Natural killer cell (primary cell): Measurements from ENCODE around the gene ST8SIA3. TPM values are rescaled to one million over a fixed set of nuclear protein-coding genes. Genes with fewer than 3 reads are reported as not detected.

Experiments
- ATAC-seq, 3 donors: fragments of 150-1000 bp in 2 of 3; fragments of 200-7000 bp in 1 of 3; cut with Tn5 transposase; 1 replicate in 1 of 3; 2 replicates in 2 of 3; pipeline ENCODE4 v1.10.0; 2021; ENCODE audit warnings: mild to moderate bottlenecking in 2 of 3, moderate library complexity in 2 of 3
- DNase-seq, 2 donors: peaks; one replicate each; pipeline versions ENCODE4 v3.0.0 to v3.0.0-alpha.2; 2013 to 2021; ENCODE audit warnings: mixed read lengths in 1 of 2
- H3K27ac ChIP-seq: one replicate; pipeline ENCODE4 v1.5.1; 2013; ENCODE audit warnings: mild to moderate bottlenecking, low read length
- H3K27me3 ChIP-seq: one replicate; pipeline ENCODE4 v1.6.1; 2013; ENCODE audit warnings: low read length; ENCODE audit not compliant: control insufficient read depth, insufficient read depth
- H3K36me3 ChIP-seq: one replicate; pipeline ENCODE4 v1.6.1; 2013; ENCODE audit warnings: low read length; ENCODE audit not compliant: control insufficient read depth, insufficient read depth
- H3K4me1 ChIP-seq: one replicate; pipeline ENCODE4 v1.6.1; 2013; ENCODE audit warnings: low read length; ENCODE audit not compliant: control insufficient read depth, insufficient read depth
- H3K4me3 ChIP-seq: one replicate; pipeline ENCODE4 v1.5.1; 2013; ENCODE audit warnings: low read length
- H3K9me3 ChIP-seq: one replicate; pipeline ENCODE4 v1.6.1; 2013; ENCODE audit warnings: low read length; ENCODE audit not compliant: control insufficient read depth, insufficient read depth
- H3K27ac Mint-ChIP-seq, 2 donors: one replicate each; pipeline ENCODE4 v1.8.0; 2022; ENCODE audit warnings: mild to moderate bottlenecking in 2 of 2, mixed read lengths in 2 of 2, moderate library complexity in 1 of 2
- H3K27me3 Mint-ChIP-seq, 2 donors: one replicate each; pipeline ENCODE4 v1.8.0; 2022; ENCODE audit warnings: low read depth in 2 of 2, mixed read lengths in 2 of 2
- H3K36me3 Mint-ChIP-seq: one replicate; pipeline ENCODE4 v1.8.0; 2022; ENCODE audit warnings: mixed read lengths
- H3K4me1 Mint-ChIP-seq, 2 donors: one replicate each; pipeline ENCODE4 v1.8.0; 2022; ENCODE audit warnings: mixed read lengths in 2 of 2
- H3K4me3 Mint-ChIP-seq: one replicate; pipeline ENCODE4 v1.8.0; 2022; ENCODE audit warnings: mild to moderate bottlenecking, moderate library complexity, mixed read lengths
- H3K9me3 Mint-ChIP-seq, 2 donors: one replicate each; pipeline ENCODE4 v1.8.0; 2022; ENCODE audit warnings: mixed read lengths in 2 of 2
- WGBS: methylation state at CpG from one replicate; pipeline ENCODE4 v1.1.7; 2013; ENCODE audit warnings: missing lambda C conversion rate; ENCODE audit not compliant: insufficient coverage; 5-methylcytosine and 5-hydroxymethylcytosine counted together
- intact Hi-C: fragments of 100-400 bp; cut with micrococcal nuclease; formaldehyde crosslinking; loops from one replicate; pipeline ENCODE4 v1.14.2; 2022
- total RNA-seq, 4 donors: library from RNA; stranded (reverse); fragments of 120-200 nt in 1 of 4; gene quantifications; one replicate each; pipeline versions ENCODE4 v1.2.3 to v1.2.4, GENCODE V29; 2013 to 2022
- TF ChIP-seq, protein P1 (sequence below): fragments of 200-600 bp; IDR thresholded peaks from one replicate; pipeline ENCODE4 v1.8.0; 2022; ENCODE audit warnings: antibody characterized with exemption

Gene ST8SIA3
- total RNA-seq, 3 donors from 2014 or later (not counting 1 experiment from before 2014, with no cell fraction given) = not detected

DNA sequence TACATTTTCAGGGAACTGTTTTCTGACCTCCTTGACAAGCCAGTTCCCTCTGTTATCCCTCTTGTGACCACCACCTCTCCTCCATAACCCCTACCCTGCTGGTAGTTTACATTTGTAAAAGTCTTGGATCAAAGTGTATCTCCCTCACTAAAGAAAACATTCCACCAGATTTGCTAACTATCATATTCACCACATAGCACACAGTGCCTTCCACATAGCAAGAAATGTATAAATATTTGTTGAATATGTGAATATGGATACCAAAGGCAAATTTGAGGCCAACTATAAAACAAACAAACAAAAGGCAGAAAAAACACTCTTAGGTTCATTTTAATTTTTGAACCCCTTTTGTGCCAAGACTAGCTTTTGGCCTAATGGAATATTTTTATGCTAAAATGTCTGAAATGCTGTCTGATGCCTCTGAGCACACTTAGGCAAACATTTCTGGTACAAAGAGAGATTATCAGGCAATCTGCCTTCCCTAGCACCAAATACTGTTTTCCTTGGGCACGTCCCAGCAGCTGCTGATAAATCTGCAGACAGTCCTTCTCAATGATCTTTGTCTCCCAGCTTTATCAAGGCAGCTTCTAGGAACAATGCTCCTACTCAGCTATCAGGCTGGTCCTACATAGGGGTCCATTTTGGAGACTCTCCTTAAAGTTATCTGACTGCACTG is 26.7 kb upstream of the ST8SIA3 start:
- H3K4me3 Mint-ChIP-seq = no peak overlapping the region
- no peaks in the 10 kb centered on the region for H3K9me3 ChIP-seq
- H3K4me1 ChIP-seq = no peaks in the 10 kb centered on the region
- no peak for DNase-seq
- TF ChIP-seq, protein P1, sequence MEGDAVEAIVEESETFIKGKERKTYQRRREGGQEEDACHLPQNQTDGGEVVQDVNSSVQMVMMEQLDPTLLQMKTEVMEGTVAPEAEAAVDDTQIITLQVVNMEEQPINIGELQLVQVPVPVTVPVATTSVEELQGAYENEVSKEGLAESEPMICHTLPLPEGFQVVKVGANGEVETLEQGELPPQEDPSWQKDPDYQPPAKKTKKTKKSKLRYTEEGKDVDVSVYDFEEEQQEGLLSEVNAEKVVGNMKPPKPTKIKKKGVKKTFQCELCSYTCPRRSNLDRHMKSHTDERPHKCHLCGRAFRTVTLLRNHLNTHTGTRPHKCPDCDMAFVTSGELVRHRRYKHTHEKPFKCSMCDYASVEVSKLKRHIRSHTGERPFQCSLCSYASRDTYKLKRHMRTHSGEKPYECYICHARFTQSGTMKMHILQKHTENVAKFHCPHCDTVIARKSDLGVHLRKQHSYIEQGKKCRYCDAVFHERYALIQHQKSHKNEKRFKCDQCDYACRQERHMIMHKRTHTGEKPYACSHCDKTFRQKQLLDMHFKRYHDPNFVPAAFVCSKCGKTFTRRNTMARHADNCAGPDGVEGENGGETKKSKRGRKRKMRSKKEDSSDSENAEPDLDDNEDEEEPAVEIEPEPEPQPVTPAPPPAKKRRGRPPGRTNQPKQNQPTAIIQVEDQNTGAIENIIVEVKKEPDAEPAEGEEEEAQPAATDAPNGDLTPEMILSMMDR = no peak
- no peaks in the 10 kb centered on the region for H3K27me3 ChIP-seq
- peaks cover 3 to 9% of the 10 kb centered on the region in 2 donors for H3K9me3 Mint-ChIP-seq
- H3K27ac ChIP-seq = no peak overlapping the region
- H3K36me3 ChIP-seq = no peaks in the 10 kb centered on the region
- no peaks in the 10 kb centered on the region for H3K4me1 Mint-ChIP-seq
- H3K27ac Mint-ChIP-seq = no peak overlapping the region
- H3K4me3 ChIP-seq = no peak overlapping the region
- WGBS = 55% methylated on average over 1 of the region's 1 CpG
- no peaks in the 10 kb centered on the region for H3K27me3 Mint-ChIP-seq
- intact Hi-C loops = no loop called here
- ATAC-seq = no peak
- no peaks in the 10 kb centered on the region for H3K36me3 Mint-ChIP-seq

DNA sequence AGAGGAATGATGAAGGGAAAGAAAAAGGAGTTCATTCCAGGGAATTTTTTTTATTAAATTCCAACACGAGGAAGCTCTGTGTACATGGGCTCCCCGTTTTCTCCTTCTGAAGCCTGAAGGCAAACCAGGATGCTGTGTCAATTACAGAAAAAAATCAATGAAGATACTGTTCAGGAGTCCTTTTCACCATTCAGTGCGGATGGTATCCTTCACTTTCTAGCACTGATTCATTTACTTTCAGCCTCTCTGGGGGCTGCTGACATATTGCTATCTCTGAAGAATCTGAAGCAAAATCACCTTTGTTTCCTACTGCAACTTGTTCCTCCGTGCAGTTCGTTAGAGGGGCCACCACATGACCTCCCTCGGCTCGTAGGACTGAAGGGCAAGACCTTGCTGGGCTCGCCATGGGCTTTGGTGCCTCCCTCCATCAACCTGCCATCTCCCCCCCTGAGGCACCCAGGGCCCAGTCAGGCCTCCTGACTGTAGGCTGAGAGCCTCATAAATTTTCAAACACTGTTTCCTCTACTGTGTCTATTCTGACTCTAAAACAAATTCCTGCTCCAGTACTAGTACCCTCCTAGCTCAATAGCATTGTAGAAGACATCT is 25.5 kb upstream of the ST8SIA3 start:
- no peak overlapping the region for H3K27ac ChIP-seq
- H3K36me3 ChIP-seq = no peaks in the 10 kb centered on the region
- no peaks in the 10 kb centered on the region for H3K4me1 ChIP-seq
- no peak overlapping the region for H3K4me3 ChIP-seq
- no peaks in the 10 kb centered on the region for H3K36me3 Mint-ChIP-seq
- TF ChIP-seq, protein P1 = no peak
- peaks cover 3 to 9% of the 10 kb centered on the region in 2 donors for H3K9me3 Mint-ChIP-seq
- ATAC-seq = no peak
- no peak overlapping the region for H3K4me3 Mint-ChIP-seq
- no peaks in the 10 kb centered on the region for H3K27me3 ChIP-seq
- intact Hi-C loops = no loop called here
- no peak for DNase-seq
- WGBS = 81% methylated on average over 8 of the region's 8 CpGs
- H3K27ac Mint-ChIP-seq = no peak overlapping the region
- H3K4me1 Mint-ChIP-seq = no peaks in the 10 kb centered on the region
- H3K27me3 Mint-ChIP-seq = no peaks in the 10 kb centered on the region
- no peaks in the 10 kb centered on the region for H3K9me3 ChIP-seq

DNA sequence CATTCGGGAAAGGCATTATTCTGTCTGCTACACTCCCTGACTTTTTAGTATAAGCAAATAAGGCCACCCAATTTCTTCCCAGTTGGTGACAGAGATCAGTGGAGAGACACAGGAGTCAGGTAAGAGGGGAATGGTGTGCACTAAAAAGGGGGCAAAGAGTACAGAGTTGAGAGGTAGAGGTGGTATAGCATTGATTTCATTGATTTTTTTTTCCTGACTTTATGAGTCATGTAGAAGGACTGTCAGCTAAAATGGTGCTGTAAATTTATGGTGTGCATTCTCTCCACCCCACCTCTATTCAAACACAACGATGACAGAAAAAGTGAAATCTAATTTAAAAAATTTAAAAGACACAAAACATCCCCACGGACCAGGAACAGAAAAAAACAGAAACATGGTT is 23.7 kb upstream of the ST8SIA3 start:
- no peak overlapping the region for H3K27ac Mint-ChIP-seq
- no peaks in the 10 kb centered on the region for H3K9me3 ChIP-seq
- TF ChIP-seq, protein P1 = no peak
- no peaks in the 10 kb centered on the region for H3K4me1 ChIP-seq
- no peaks in the 10 kb centered on the region for H3K36me3 Mint-ChIP-seq
- H3K4me3 ChIP-seq = no peak overlapping the region
- no peaks in the 10 kb centered on the region for H3K27me3 Mint-ChIP-seq
- H3K9me3 Mint-ChIP-seq = peaks cover 3 to 9% of the 10 kb centered on the region in 2 donors
- no peak overlapping the region for H3K4me3 Mint-ChIP-seq
- no peak overlapping the region for H3K27ac ChIP-seq
- ATAC-seq = no peak
- WGBS = 85% methylated on average over 2 of the region's 3 CpGs
- H3K36me3 ChIP-seq = no peaks in the 10 kb centered on the region
- H3K27me3 ChIP-seq = no peaks in the 10 kb centered on the region
- no peaks in the 10 kb centered on the region for H3K4me1 Mint-ChIP-seq
- no peak for DNase-seq
- intact Hi-C loops = no loop called here

DNA sequence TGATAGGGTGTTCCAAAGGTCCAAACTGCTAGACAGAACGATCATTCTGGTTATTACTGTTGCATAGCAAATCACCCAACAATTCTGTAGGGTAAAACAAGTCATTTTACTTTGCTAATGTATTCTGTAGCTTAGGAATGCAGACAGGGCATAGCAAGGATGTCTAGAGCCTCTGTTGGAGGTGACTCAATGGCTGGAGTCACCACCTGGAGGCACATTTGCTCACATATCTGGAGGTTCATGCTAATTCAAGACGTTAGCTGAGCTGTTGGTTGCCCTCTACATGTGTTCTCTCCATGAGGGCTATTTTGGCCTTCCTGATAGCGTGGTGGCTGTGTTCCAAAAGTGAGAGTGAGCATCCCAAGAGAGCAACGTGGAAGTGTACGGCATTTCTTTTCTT is 22.5 kb upstream of the ST8SIA3 start:
- no peak for ATAC-seq
- no peaks in the 10 kb centered on the region for H3K9me3 ChIP-seq
- Mint-ChIP-seq H3K4me1 (no peaks in the 10 kb centered on the region), H3K27ac (no peak overlapping the region), H3K4me3 (no peak overlapping the region), H3K9me3 (peaks cover 3 to 9% of the 10 kb centered on the region in 2 donors), H3K27me3 (no peaks in the 10 kb centered on the region), H3K36me3 (no peaks in the 10 kb centered on the region)
- H3K27ac ChIP-seq = no peak overlapping the region
- H3K4me1 ChIP-seq = no peaks in the 10 kb centered on the region
- H3K36me3 ChIP-seq = no peaks in the 10 kb centered on the region
- no peaks in the 10 kb centered on the region for H3K27me3 ChIP-seq
- intact Hi-C loops = no loop called here
- DNase-seq = no peak
- WGBS = 77% methylated on average over 5 of the region's 5 CpGs
- TF ChIP-seq, protein P1 = no peak
- no peak overlapping the region for H3K4me3 ChIP-seq
